SK-N-SH (cell line): ENCODE results near the gene DIP2A.

Experiments
- ELF1 ChIP-seq: IDR thresholded peaks from 2 replicates; pipeline ENCODE4 v1.4.0; 2012
- FOSL2 ChIP-seq: IDR thresholded peaks from 2 replicates; pipeline ENCODE4 v1.4.0; 2012; ENCODE audit warnings: low read depth, mild to moderate bottlenecking, moderate library complexity, borderline replicate concordance
- NFIC ChIP-seq: IDR thresholded peaks from 2 replicates; pipeline ENCODE4 v1.4.0; 2012; ENCODE audit warnings: borderline replicate concordance
- RFX5 ChIP-seq: IDR thresholded peaks from 2 replicates; pipeline ENCODE4 v1.6.1; 2012; ENCODE audit warnings: mild to moderate bottlenecking, improper control_type of control experiment, low read length
- YY1 ChIP-seq: IDR thresholded peaks from 2 replicates; pipeline ENCODE4 v1.4.0; 2012; ENCODE audit warnings: low read depth, mild to moderate bottlenecking
- TF ChIP-seq, protein P1 (sequence below): IDR thresholded peaks from 2 replicates; pipeline ENCODE4 v1.4.0; 2012; ENCODE audit warnings: low read depth
- TF ChIP-seq, protein P2 (sequence below): fragments of 200-600 bp; sonication (generic); IDR thresholded peaks from 2 replicates; pipeline ENCODE4 v1.6.1; 2017; ENCODE audit warnings: antibody characterized with exemption, mild to moderate bottlenecking, moderate library complexity
- TF ChIP-seq, protein P3 (sequence below): IDR thresholded peaks from 2 replicates; pipeline ENCODE4 v1.6.1; 2012; ENCODE audit warnings: mild to moderate bottlenecking, low read depth, low read length, moderate library complexity

DNA sequence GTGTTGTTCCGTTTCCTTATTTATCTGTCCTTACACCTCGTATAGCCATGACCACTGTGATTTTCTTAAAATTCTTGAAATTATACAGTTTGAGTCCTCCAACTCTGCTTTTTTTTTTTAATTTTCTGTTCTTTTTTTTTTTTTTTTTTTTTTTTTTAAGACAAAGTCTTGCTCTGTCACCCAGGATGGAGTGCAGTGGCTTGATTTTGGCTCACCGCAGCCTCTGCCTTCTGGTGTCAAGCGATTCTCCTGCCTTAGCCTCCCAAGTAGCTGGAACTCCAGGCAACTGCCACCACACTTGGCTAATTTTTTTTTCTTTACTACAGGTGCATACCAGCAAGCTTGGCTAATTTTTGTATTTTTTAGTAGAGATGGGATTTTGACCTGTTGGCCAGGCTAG lies 48.9 kb downstream of the DIP2A start:
- TF ChIP-seq, protein P1, sequence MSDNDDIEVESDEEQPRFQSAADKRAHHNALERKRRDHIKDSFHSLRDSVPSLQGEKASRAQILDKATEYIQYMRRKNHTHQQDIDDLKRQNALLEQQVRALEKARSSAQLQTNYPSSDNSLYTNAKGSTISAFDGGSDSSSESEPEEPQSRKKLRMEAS, result no peak
- TF ChIP-seq, protein P2, sequence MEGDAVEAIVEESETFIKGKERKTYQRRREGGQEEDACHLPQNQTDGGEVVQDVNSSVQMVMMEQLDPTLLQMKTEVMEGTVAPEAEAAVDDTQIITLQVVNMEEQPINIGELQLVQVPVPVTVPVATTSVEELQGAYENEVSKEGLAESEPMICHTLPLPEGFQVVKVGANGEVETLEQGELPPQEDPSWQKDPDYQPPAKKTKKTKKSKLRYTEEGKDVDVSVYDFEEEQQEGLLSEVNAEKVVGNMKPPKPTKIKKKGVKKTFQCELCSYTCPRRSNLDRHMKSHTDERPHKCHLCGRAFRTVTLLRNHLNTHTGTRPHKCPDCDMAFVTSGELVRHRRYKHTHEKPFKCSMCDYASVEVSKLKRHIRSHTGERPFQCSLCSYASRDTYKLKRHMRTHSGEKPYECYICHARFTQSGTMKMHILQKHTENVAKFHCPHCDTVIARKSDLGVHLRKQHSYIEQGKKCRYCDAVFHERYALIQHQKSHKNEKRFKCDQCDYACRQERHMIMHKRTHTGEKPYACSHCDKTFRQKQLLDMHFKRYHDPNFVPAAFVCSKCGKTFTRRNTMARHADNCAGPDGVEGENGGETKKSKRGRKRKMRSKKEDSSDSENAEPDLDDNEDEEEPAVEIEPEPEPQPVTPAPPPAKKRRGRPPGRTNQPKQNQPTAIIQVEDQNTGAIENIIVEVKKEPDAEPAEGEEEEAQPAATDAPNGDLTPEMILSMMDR, result no peak
- TF ChIP-seq YY1 (no peak), NFIC (no peak), ELF1 (no peak), RFX5 (no peak), FOSL2 (no peak)
- TF ChIP-seq, protein P3, sequence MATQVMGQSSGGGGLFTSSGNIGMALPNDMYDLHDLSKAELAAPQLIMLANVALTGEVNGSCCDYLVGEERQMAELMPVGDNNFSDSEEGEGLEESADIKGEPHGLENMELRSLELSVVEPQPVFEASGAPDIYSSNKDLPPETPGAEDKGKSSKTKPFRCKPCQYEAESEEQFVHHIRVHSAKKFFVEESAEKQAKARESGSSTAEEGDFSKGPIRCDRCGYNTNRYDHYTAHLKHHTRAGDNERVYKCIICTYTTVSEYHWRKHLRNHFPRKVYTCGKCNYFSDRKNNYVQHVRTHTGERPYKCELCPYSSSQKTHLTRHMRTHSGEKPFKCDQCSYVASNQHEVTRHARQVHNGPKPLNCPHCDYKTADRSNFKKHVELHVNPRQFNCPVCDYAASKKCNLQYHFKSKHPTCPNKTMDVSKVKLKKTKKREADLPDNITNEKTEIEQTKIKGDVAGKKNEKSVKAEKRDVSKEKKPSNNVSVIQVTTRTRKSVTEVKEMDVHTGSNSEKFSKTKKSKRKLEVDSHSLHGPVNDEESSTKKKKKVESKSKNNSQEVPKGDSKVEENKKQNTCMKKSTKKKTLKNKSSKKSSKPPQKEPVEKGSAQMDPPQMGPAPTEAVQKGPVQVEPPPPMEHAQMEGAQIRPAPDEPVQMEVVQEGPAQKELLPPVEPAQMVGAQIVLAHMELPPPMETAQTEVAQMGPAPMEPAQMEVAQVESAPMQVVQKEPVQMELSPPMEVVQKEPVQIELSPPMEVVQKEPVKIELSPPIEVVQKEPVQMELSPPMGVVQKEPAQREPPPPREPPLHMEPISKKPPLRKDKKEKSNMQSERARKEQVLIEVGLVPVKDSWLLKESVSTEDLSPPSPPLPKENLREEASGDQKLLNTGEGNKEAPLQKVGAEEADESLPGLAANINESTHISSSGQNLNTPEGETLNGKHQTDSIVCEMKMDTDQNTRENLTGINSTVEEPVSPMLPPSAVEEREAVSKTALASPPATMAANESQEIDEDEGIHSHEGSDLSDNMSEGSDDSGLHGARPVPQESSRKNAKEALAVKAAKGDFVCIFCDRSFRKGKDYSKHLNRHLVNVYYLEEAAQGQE, result no peak
